NOMO-1 treated with dmso at 0.1 percent for 144 hours (cell line): ENCODE data around the gene ZNF414.

ENCODE experiments used
- DNase-seq: peaks from one replicate; lab custom pipeline; 2025; ENCODE audit not compliant: unreplicated experiment; lab: John Stamatoyannopoulos, UW

The ZNF414 gene

DNA sequence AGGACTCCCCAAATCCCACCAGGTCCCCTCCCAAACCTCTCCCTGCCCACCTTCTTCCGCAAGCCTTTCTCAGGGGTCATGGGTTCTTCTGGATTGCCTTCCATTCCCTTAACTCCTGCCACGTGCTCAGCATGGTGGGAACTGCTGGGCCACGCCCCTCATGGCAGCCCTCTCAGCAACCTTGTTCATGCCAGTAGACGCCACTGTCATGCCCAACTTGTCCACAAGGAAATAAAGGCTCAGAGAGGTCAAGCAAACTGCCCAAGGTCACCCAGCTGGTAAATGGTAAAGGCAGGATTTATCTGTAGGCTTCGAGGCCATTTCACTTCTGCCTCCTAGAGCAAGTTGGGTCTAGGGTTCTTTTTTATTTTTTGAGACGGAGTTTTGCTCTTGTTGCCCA, 22.4 kb downstream of the ZNF414 start:
- DNase-seq: no peak

GRCh38 chr19:8490873-8491272, 23.1 kb downstream of the ZNF414 start:
- DNase-seq: no peak

- DNase-seq: no peak
Observed at GRCh38 chr19:8490395-8490760, 23.6 kb downstream of the ZNF414 start.

DNA sequence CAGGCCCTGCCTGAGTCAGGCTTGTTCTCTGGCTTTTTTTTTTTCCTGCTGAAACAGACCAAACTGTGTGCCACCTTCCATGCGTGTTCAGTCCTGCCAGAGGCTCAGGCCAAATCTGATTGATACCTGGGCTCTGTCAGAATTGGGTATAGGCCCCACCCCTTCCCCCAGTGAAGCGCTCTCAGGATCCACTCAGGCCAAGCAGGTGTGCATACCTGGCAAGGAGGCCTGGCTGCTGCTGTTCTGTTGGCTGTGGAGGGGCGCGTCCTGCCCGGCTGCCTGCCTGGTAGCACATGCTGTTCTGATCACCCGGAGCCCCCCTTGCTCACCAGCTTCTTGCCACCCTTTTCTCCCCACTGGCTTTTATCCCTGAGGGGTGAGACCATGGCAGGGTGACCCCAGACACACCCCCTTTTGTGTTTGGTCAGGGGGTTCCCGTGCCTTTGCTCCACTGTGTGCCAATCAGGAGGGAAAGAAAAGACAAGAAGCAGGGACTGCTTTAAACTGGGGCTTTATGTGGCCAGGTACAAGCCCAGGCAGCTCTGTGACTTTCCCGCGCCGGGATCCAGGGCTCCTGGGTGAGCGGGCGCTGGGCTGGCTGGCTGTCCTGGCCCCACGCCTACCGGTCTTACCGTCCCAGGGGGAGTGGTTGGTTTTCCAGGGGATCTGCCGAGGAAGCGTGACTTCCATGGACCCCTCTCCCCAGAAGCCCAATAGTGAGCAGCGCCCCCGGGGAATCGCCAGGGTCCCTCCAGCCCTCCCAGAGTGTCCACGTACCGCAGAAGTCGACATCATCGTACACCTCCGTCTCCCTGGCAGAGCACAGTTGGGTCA, 24.2 kb downstream of the ZNF414 start:
- DNase-seq: no peak

DNA sequence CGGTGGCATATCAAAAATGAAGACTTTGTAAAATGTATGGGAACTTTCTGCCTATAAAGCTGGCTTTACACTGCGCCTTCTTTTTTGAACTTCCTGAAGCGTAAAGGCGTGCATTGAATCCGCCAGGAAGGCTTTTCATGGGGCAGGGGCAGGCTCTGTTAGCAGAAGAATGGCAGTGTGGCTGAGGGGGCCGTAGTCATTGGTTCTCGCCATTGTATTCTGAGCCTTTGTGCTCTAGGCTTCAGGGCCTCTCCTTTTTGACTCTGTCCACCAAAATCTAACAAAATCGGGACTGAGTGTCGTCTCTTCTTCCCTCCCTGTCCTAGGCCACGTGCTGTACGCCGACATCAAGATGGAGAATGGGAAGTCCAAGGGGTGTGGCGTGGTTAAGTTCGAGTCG, 25.6 kb downstream of the ZNF414 start:
- no peak for DNase-seq

DNA sequence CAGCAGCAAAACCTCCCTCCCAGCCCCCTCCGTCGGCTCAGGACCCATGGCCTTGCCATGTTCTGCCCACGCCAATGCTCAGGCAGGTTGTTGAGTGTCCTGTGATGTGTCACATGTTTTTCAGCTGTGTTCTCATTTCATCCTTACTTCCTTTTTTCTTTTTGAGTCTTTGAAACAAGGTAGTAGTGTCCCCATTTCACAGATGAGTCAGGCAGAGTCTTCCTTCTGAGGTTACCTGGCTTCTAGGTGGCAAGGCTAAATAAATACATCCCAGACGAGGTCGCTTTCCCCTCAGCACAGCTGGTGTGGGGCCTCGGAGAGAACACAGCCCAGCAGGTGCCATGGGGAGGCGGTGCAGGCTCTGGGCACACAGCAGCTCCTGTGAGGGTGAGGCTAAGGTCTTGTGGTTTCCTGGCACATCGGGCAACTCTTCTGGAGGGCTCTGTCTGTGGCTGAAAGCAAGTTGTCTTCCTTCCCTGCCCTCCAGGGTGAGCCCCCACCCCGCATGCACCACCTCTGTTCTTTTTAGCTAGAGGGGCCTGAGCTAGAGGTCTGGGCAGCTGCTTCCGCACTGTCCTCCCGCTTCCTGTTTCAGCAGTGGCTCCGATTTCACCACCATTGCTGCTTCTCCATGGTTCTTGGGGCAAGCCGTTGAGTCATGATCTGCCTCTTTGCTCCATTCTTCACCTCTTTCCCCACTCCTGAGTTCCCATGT, 26.7 kb downstream of the ZNF414 start:
- peak; percentile 94 for DNase-seq

DNA sequence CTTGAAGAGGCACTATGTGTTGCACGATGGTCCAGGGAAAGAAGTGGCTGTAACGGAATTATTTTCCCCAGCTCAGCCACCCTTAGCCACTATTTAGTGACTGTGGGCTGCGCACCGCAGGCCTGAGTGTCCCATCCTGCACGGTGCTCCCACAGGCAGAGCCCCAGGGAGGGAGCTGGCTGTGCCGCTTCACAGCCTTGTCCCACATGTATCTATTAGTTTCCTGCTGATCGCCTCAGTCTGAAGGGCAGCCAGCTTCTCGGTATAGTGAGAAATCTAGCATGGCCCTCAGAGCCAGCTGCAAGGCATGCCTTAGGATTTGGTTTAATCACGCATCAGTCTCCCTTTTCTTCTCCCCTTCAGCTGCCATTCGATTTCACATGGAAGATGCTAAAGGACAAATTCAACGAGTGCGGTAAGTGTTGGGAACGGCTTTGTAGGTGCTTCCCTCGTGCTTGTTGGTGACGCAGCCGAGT, 27.3 kb downstream of the ZNF414 start:
- DNase-seq: no peak

GRCh38 chr19:8485561-8486371, 28.2 kb downstream of the ZNF414 start:
- DNase-seq: no peak

- no peak for DNase-seq
Observed at GRCh38 chr19:8484331-8484894, 29.6 kb downstream of the ZNF414 start.

DNA sequence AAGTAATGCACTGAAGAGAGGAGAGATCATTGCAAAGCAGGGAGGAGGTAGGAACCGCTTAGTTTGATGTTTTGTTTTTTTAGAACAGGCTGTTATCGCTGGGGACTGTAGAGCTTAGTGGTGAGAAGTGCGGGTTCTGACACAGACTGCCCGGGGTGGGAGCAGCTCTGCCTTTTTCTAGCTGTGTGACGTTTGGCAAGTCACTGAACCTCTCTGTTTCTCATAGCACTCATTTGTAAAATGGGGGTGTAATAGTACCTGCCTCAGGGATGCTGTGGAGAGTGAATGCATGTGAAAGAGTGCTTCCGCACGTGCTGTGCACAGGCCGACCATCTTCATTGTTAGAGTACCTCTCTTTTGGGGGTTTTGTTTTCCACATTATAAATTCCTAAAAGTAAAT, 30.8 kb downstream of the ZNF414 start:
- DNase-seq: no peak

GRCh38 chr19:8482696-8483095, 31.3 kb downstream of the ZNF414 start:
- DNase-seq: no peak

GRCh38 chr19:8481616-8482015, 32.4 kb downstream of the ZNF414 start:
- DNase-seq: no peak

GRCh38 chr19:8481201-8481600, 32.8 kb downstream of the ZNF414 start:
- DNase-seq: no peak

- DNase-seq: no peak
Observed at GRCh38 chr19:8478598-8478997, 35.4 kb downstream of the ZNF414 start.

DNA sequence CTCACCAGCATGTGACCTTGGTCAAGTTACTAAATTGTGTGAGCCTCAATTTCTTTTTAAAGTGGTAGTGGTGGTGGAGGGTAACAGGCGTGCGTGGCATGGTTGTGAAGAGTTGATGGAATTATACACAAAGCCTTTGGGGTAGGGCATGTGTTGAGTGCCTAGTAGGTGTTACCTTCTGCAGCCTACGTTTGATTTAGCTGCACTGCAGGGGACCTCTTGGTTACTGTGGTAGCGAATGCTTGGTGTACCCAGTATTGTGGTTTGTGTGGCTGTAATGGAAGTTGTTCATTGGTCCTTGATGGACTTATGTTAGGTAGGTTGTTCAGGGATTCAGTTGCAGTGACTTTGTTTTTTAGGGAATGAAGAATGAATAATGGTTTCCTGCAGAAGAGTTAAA, 36.1 kb downstream of the ZNF414 start:
- DNase-seq: no peak

- no peak for DNase-seq
Observed at GRCh38 chr19:8476524-8476923, 37.4 kb downstream of the ZNF414 start.

- DNase-seq: no peak
Observed at GRCh38 chr19:8475005-8475404, 39.0 kb downstream of the ZNF414 start.

- DNase-seq: peak; percentile 34
Observed at GRCh38 chr19:8473648-8474476, 40.1 kb downstream of the ZNF414 start.

DNA sequence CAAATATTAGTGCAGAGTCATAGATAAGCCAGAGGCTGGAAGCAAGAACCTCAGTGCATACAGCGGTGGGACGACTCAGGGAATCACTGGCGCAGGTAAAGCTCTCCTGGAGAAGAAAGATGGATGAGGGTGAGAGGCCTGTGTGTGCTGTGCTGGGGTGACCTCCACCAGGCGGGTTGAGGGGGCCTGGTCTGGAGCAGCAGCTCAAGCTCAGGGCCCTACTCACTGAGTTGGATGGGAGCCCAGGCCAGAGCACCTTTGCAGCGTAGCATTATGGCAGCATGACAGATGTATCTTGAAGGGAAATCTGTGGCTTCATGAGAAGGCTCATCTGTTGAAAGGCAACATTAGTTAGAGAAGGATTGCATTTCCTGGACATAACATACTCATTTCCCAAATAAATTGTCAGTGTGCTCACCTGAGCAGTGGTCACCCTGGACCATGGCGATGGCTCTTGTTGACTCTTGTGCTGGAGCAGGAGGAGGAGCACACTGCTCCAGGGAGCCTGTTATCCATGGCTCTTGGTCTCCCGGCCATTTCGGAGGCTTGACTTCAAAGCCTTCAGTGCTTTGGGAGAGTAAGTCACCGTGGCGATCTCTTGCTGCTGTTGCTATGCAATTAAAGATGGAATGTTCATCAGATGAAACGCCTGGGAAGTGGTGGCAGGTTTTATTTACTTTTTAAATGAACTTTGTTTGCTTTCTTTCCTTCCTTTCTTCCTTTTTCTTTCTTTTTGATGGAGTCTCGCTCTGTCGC, 44.2 kb downstream of the ZNF414 start:
- DNase-seq: no peak
